Loucy (cell line): ENCODE results near the gene COX7A2L.

Experiments used
- EZH2phosphoT487 ChIP-seq: fragments of 200-600 bp; IDR thresholded peaks from 2 replicates; pipeline ENCODE4 v1.6.1; 2018; ENCODE audit warnings: antibody characterized with exemption, mild to moderate bottlenecking, moderate library complexity, borderline replicate concordance
- TF ChIP-seq, protein P1 (sequence below): fragments of 200-600 bp; sonication (generic); conservative IDR thresholded peaks from 2 replicates; pipeline ENCODE4 v1.5.1; 2014; ENCODE audit warnings: mild to moderate bottlenecking, antibody characterized with exemption, low read length

DNA sequence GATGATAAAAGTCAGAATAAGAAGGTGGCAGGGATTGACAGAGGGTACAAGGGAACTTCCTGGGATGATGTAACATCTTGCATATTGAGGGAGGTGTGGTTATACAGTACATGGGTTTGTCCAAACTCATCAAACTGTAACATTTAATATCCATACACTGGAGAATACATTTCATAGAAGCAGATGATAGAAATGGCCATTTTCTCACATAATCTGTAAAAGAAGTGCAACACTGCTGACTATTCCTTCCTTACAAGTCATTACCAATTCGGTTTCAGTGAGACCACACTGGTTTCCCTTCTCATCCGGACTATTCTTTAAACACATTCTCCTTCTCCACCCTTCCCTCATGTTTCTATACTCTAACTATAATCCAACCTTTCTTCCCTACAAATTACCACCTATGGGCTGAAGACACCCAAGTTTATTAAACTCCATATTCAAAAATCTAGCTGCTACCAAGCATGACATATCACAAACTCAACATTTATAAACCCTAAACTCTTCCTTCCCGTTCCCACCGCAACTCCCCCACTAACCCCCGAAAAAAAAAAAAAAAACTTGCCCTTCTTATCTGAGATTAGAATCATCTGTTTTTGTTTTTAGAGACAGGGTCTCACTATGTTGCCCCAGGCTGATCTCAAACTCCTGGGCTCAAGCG, 1.6 kb downstream of the COX7A2L start:
- TF ChIP-seq, protein P1, sequence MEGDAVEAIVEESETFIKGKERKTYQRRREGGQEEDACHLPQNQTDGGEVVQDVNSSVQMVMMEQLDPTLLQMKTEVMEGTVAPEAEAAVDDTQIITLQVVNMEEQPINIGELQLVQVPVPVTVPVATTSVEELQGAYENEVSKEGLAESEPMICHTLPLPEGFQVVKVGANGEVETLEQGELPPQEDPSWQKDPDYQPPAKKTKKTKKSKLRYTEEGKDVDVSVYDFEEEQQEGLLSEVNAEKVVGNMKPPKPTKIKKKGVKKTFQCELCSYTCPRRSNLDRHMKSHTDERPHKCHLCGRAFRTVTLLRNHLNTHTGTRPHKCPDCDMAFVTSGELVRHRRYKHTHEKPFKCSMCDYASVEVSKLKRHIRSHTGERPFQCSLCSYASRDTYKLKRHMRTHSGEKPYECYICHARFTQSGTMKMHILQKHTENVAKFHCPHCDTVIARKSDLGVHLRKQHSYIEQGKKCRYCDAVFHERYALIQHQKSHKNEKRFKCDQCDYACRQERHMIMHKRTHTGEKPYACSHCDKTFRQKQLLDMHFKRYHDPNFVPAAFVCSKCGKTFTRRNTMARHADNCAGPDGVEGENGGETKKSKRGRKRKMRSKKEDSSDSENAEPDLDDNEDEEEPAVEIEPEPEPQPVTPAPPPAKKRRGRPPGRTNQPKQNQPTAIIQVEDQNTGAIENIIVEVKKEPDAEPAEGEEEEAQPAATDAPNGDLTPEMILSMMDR: no peak
- TF ChIP-seq EZH2phosphoT487: no peak
